Measurements from ENCODE around the gene DNAAF5. TPM values are rescaled to one million over a fixed set of nuclear protein-coding genes. Genes with fewer than 3 reads are reported as not detected.
"Not testable (repeated sequence)": the region's sequence is repeated elsewhere in the genome, so short reads cannot be mapped to it uniquely, and the experiment has no call there.

DNAAF5 gene
- polyA plus RNA-seq, 3 donors: 11.0 to 14.6 (median 11.8) TPM

DNA sequence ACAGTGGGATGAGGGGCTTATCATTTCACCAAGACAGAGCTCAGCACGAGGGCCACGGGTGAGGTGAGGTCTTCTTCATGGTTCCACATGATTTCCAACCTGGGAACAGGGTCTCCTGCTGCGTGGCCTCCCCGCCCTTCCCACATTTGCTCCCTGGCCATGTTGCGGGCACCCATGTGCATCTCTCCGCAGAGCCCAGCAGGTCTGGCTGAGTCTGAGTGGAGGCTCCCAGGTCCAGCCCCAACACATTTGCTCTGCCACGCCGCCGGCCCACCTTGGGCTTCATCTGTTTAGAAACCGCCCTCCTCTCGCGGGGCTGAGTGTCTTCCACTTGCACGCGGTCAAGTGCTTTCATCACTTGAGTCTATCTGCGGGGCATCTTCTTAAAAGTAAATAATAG lies 15.4 kb downstream of the DNAAF5 start:
- H3K27ac ChIP-seq (ENCODE audit: low read depth, low read length): no peak overlapping the region
- WGBS, 3 donors: 83 to 93% (median 87%) methylated on average over 15 of the region's 15 CpGs

DNA sequence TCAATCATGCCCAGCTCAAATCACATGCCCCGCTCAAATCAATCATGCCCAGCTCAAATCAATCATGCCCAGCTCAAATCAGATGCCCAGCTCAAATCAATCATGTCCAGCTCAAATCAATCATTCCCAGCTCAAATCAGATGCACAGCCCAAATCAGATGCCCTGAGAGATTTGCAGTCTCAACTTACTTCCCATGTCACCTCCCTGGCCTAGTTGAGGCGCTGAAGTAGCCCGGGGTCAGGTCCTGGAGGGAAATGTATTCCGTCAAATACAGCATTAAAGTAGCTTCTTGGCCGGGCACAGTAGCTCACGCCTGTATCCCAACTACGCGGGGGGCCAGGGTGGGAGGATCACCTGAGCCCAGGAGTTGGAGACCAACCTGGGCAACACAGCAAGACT lies 16.3 kb downstream of the DNAAF5 start:
- WGBS, 3 donors: 81 to 96% (median 83%) methylated on average over 8 of the region's 8 CpGs
- H3K27ac ChIP-seq (ENCODE audit: low read depth, low read length): no peak overlapping the region

DNA sequence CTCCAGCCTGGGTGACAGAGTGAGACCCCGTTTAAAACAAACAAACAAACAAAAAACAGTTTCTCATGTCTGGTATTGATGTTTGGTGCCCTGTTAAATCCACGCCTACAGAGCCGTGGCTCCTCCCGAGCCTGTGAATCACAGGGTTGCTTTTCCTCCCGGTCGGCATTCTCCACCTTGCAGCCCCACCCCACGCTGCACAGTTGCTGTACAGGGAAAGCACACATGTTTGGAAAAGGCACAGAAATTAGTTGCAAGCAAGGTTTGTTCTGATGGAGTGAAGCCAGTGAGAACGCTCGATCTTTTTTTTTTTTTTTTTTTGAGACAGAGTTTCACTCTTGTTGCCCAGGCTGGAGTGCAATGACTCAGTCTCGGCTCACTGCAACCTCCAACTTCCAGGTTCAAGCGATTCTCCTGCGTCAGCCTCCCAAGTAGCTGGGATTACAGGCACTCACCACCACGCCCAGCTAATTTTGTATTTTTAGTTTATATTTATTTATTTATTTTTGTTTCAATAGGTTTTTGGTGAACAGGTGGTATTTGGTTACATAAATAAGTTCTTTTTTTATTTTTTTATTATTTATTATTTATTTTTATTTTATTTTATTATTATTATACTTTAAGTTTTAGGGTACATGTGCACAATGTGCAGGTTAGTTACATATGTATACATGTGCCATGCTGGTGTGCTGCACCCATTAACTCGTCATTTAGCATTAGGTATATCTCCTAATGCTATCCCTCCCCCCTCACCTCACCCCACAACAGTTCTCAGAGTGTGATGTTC lies 17.0 kb downstream of the DNAAF5 start:
- 91 to 93% (median 92%) methylated on average over 14 of the region's 14 CpGs for WGBS, 3 donors
- H3K27ac ChIP-seq (ENCODE audit: low read depth, low read length): not testable (repeated sequence)

DNA sequence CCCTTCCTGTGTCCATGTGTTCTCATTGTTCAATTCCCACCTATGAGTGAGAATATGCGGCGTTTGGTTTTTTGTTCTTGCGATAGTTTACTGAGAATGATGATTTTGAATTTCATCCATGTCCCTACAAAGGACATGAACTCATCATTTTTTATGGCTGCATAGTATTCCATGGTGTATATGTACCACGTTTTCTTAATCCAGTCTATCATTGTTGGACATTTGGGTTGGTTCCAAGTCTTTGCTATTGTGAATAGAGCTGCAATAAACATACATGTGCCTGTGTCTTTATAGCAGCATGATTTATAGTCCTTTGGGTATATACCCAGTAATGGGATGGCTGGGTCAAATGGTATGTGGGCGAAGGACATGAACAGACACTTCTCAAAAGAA lies 17.6 kb downstream of the DNAAF5 start:
- H3K27ac ChIP-seq (ENCODE audit: low read depth, low read length): not testable (repeated sequence)
- 86 to 96% (median 93%) methylated on average over 5 of the region's 5 CpGs for WGBS, 3 donors

DNA sequence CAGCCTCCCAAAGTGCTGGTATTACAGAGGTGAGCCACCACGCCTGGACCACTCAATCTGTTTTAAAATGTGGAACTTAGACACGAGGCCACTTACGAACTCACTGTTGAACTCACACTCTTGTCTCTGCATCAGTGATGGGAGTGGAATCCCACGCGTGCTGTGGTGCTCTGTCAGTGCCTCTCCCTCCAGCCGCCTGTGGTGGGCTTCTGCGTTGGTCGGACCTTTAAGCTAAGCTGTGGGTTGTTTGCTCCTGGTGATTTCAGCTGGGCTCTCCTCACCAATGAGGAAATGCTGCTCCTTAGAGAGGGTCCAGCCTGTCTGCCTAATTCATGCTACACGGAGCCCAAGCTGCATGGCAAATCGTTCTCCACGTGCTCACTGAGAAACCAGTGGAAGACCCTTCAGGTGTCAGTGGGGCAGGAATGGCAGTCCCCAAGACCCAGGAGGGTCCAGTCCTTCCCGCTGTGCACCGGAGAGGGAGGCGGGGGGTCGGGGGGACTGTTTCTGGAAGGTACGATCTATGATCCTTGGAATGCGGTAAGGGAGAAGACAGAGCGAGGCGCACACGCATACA lies 18.4 kb downstream of the DNAAF5 start:
- H3K27ac ChIP-seq (ENCODE audit: low read depth, low read length): no peak overlapping the region
- whole genome bisulfite sequencing, 3 donors: 96 to 98% (median 97%) methylated on average over 20 of the region's 20 CpGs

DNA sequence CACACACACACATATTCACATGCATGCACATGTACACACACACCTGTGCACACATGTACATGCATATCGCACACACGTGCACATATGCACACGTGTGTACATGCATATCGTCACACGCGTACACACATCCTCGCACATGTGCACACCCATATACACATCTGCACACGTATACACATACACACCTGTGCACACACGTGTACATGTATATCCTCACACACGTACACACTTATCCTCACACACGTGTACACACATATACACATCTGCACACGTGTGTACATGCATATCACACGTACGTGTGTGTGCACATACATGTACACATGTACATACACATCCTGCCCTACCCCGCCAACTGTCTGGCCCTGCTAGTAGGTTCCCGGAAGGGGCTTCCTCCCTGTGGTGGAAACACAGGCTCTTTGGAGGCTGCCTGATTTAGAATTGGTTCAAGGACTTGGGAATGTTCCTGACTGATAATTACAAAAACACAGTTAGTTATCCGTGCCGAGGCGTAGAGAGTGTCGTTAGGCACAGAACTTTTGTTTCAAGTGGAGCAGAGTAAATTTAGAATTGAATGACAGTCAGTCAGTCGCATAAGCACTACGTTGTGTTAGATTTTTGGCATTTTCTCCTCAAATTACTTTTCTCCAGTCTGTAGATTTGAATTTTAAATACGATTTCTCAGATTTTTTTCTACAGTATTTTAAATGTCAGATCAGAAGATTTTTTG lies 19.1 kb downstream of the DNAAF5 start:
- 92 to 95% (median 95%) methylated on average over 23 of the region's 23 CpGs for WGBS, 3 donors
- no peak overlapping the region for H3K27ac ChIP-seq (ENCODE audit: low read depth, low read length)

DNA sequence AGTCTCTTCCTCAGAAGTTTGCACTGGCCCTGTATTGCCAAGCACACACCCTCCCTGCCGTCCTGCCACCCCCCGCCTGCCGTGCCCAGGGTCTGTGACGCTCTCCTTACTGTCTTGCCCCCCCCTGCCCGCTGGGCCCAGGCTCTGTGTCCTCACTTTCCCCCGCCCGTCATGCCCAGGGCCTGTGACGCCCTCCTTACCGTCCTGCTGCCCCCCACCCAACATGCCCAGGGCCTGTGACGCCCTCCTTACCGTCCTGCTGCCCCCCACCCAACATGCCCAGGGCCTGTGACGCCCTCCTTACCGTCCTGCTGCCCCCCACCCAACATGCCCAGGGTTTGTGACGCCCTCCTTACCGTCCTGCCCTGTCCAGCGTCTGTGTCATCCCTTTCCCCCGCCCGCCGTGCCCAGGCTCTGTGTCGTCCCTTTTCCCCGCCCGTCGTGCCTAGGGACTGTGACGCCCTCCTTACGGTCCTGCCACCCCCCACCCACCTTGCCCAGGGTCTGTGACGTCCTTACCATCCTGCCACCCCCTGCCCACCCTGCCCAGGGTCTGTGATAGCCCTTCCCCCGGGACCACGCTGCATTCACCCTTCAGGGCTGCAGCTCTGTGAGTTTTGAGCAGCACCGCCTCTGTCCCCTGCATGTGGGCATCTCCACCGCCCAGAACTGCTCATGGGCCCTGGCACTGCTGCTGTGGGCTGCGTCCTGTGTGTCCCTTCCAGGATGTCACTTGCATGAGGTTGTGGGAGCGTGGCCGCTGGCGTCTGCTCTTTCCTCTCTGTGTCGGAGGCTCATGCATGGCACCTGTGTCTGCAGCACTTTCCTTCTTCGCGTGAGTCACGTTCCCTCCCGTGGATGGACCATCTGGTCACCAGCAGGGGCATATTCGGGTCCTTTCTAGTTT lies 19.9 kb downstream of the DNAAF5 start:
- H3K27ac ChIP-seq (ENCODE audit: low read depth, low read length): no peak overlapping the region
- 95% methylated on average over 37 to 40 of the region's 40 CpGs for WGBS, 3 donors

DNA sequence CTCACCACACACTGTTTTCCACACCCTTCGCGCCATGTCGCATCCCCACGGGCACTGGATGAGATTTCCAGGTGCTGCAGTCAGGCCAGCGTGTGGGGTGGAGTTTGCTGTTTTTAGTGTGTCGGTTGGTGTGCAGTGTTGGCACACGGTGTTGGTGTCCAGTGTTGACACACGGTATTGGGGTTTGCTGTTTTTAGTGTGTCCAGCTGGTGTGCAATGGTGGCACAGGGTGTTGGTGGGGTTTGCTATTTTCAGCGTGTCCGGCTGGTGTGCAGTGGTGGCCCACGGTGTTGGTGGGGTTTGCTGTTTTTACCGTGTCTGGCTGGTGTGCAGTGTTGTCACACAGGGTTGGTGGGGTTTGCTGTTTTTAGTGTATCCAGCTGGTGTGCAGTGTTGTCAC lies 20.7 kb downstream of the DNAAF5 start:
- H3K27ac ChIP-seq (ENCODE audit: low read depth, low read length): no peak overlapping the region
- 90 to 96% (median 95%) methylated on average over 12 of the region's 12 CpGs for WGBS, 3 donors

DNA sequence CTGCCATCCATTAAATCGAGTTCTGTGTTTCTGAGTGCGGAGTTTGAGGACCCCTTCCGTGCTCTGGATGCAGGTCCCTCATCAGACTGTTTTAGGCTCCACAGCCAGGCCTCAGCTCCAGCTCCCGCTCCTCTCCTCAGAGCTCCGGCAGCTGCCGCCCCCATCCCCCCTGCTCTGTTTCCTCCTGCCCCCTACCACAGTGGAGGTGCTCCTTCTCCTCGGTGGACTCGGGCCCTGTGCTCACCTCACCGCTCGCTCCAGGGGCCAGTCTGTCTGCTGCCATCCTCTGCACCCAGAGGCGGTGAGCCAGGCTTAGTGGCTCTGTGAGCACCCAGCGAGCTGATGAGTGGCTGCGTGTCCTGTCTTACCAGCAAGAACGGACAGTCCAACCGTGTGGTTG lies 21.9 kb downstream of the DNAAF5 start:
- WGBS, 3 donors: 96 to 98% (median 96%) methylated on average over 15 of the region's 15 CpGs
- no peak overlapping the region for H3K27ac ChIP-seq (ENCODE audit: low read depth, low read length)

DNA sequence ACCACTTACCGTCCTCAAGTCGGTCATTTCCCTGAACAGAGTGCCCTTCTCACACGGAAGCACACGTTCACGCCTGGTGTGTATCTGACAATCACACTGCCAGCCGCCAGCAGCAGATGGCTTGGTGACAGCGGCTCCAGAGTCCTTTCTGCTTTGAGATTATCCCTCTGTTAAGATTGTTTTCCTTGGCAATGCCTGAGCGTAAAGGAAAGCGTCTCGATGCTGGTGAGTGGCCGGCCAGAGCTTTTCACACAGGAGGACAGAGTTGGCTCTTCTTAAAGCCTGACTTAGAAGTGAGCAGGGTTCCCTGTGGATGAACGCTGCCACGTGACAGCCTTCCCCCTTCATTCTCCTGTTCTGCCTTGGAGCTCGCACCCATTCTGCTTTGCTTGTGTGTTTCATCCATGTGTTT lies 22.6 kb downstream of the DNAAF5 start:
- WGBS, 3 donors: 37 to 78% (median 77%) methylated on average over 14 of the region's 14 CpGs
- no peak overlapping the region for H3K27ac ChIP-seq (ENCODE audit: low read depth, low read length)

DNA sequence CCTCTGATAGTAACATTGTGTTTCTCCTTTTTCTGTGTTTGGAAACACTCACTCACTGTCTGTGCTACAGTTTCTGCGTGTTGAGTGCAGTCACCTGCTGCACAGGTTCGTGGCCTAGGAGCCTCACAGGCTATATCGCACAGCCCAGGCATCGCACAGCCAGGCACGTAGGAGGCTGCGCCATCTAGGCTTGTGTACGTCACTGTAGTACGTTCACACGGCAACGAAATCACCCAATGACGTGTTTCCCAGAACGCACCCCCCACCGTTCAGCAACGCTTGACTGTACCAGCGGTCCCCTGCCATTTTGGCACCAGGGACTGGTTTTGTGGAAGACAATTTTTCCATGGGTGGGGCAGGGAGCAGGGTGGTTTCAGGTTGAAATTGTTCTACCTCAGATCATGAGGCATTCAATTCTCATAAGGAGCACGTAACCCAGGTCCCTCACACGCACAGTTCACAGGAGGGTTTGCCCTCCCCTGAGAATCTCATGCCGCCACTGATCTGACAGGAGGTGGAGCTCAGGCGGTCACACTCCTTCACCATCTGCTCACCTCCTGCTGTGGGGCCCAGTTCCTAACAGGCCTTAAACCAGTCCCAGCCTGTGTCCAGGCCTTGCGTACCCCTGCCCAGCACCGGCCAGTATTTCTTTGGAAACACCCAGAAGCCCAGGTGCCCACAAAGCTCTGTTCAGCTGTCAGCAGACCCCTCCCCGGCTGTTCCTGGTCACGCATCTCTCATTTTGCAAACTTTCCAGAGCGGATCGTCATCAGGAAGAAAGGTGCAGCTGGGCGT lies 23.8 kb downstream of the DNAAF5 start:
- 96 to 97% (median 97%) methylated on average over 26 of the region's 26 CpGs for WGBS, 3 donors
- H3K27ac ChIP-seq (ENCODE audit: low read depth, low read length): no peak overlapping the region

DNA sequence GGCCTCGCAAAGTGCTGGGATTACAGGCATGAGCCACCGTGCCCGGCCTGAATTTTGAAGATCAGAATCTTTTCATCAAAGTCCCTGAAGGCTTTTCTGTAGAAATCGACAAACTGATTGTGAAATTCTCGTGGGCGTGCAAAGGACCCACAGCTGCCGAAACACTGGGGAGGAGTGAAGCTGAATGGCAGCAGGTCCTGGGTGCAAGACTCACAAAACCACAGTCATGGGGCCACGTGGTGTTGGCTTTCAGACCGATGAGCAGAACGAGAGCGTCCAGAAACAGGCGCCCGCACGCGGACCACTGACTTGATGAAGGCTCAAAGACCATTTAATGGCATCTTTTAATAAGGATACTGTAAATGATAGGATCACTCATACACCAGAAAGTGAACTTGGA lies 25.3 kb downstream of the DNAAF5 start:
- WGBS, 3 donors: 85 to 90% (median 88%) methylated on average over 15 of the region's 15 CpGs
- H3K27ac ChIP-seq (ENCODE audit: low read depth, low read length): no peak overlapping the region

DNA sequence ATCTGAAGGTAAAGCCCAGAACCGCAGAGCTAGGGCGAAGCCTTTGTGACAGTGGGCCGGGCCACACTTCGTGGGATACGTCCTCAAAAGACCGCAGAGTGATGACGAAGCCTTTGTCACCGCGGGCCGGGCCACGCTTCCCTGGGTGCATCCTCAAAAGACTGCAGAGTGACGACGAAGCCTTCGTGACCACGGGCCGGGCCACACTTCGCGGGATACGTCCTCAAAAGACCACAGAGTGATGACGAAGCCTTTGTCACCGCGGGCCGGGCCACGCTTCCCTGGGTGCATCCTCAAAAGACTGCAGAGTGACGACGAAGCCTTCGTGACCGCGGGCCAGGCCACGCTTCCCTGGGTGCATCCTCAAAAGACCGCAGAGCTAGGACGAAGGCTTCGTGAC lies 25.8 kb downstream of the DNAAF5 start:
- not testable (repeated sequence) for H3K27ac ChIP-seq (ENCODE audit: low read depth, low read length)
- 92 to 93% (median 93%) methylated on average over 33 of the region's 33 CpGs for WGBS, 3 donors

DNA sequence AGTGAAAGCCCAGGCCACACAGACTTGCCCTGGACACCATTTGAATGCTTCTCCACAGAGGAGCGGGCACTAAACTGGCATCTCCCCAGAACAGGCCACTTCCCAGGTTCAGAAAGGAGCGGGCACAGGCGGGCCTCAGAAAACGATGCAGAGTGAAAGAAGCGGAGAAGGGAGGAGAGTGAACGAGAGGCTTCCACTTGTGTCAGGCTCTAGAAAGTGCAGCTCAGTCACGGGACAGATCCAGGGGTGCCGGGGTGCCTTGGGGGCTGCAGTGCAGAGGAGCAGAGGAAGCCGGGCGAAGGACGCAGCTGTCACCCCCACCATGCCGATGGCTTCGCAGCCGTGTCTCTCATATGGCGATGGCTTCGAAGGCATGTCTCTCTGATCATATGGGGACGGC lies 26.7 kb downstream of the DNAAF5 start:
- WGBS, 3 donors: 96 to 97% (median 96%) methylated on average over 17 of the region's 17 CpGs
- no peak overlapping the region for H3K27ac ChIP-seq (ENCODE audit: low read depth, low read length)

DNA sequence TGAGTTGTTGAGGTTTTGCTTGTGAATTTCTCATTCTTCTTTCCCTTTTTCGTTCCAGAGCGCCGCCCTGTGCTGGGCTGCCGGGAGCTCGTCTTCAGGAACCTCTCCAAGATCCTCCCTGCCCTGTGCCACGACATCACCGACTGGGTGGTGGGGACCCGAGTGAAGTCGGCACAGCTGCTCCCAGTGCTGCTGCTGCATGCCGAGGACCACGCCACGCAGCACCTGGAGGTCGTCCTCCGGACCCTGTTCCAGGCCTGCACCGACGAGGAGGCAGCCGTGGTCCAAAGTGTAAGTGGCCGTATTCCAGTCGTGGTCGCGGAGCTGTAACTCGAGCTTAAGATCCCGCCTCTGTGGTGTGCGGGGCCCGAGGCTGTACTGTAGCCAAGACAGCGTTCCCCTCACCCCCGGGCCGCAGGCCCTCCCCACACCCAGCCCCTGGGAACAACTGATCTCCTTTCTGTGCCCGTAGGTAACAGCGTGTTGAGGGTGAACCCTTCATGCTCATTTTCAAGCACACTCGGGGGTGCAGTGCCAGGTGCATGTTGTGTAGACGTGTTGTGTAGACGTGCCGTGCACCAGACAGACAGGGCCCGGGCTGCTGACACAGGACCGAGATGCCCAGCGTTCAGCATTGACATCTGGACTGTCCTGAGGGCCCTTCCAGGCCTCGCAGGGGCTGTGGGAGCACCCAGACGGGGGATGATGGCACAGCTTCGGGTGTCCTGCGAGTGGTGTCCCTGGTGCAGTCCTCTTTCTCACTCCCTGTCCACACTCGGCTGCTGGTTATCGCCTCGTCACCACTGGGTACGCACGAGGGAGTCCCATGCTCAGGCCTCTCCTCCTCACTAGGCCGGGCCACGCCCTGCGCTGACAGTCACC lies 28.3 kb downstream of the DNAAF5 start:
- 91 to 94% (median 94%) methylated on average over 47 to 49 of the region's 49 CpGs for WGBS, 3 donors
- H3K27ac ChIP-seq (ENCODE audit: low read depth, low read length): no peak overlapping the region

DNA sequence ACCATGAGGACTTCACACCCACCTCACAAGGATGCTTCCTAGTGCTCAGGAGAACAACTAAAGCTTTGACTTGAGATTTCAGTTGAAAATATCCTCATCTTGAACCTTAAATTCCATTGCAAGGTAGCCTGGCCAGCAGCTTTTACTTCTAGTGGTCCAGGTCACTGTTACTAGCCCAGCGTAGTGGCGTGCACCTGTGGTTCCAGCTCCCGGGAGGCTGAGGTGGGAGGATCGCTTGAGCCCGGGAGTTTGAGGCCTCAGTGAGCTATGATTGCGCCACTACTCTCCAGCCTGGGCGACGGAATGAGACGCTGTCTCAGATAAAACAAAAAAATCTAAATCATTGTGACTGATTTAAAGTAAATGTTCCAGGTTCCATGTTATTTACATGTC lies 28.9 kb downstream of the DNAAF5 start:
- H3K27ac ChIP-seq (ENCODE audit: low read depth, low read length): no peak overlapping the region
- WGBS, 3 donors: 84 to 93% (median 86%) methylated on average over 9 of the region's 9 CpGs

All from adipose tissue (tissue), 3 donors.